Astrocyte of the cerebellum (primary cell): ENCODE data around the gene NPDC1.

ENCODE experiments used
- DNase-seq: peaks from one replicate; pipeline ENCODE4 v3.0.0-alpha.2; 2011; ENCODE audit warnings: low read depth
- H3K4me3 ChIP-seq: 2 replicates; pipeline ENCODE4 v1.5.1; 2011; ENCODE audit warnings: mild to moderate bottlenecking, low read depth, low read length, moderate library complexity
- in situ Hi-C: cut with HindIII; loops from 2 replicates; pipeline ENCODE4 v1.10.0; 2017; ENCODE audit warnings: low sequenced_read_pairs
- TF ChIP-seq, protein P1 (sequence below): IDR thresholded peaks from 2 replicates; pipeline ENCODE4 v1.5.1; 2012; ENCODE audit warnings: low read length, low read depth, moderate library complexity, mild to moderate bottlenecking; ENCODE audit errors: missing control alignments

Gene NPDC1

DNA sequence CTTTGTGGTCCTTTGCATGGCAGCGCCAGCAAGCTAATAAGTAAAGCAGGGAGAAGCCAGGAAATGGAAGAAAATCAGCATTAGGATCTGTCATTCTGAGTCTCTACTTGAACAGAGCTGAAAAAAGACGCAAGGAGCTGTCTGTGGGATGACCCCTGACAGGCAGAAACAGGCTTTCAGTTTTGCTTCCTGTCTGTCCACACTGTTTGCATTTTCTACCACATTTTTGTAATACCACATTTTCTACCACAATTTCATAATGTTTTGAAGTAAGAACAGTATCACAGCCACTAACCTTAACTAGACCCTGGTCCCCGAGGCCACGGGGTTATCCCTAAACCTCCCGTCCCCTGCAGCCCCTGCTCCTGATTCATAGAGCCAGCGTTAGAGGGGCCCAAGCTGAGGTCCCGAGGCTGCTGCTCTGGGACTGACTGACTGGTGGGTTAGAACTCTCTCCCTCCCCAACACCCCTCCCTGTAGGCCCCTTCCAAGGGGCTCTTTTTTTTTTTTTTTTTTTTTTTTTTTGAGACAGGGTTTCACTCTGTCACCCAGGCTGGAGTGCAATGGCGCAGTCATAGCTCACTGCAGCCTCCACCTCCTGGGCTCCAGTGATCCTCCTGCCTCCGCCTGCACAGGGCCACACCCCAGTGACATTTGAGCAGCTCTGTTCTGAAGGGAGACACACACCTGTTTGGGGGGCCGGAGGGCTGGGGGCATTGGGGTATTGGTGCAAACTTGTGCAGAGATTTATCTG, 45.6 kb downstream of the NPDC1 start:
- in situ Hi-C loops: no loop called here
- DNase-seq: peak; percentile 34
- TF ChIP-seq, protein P1, sequence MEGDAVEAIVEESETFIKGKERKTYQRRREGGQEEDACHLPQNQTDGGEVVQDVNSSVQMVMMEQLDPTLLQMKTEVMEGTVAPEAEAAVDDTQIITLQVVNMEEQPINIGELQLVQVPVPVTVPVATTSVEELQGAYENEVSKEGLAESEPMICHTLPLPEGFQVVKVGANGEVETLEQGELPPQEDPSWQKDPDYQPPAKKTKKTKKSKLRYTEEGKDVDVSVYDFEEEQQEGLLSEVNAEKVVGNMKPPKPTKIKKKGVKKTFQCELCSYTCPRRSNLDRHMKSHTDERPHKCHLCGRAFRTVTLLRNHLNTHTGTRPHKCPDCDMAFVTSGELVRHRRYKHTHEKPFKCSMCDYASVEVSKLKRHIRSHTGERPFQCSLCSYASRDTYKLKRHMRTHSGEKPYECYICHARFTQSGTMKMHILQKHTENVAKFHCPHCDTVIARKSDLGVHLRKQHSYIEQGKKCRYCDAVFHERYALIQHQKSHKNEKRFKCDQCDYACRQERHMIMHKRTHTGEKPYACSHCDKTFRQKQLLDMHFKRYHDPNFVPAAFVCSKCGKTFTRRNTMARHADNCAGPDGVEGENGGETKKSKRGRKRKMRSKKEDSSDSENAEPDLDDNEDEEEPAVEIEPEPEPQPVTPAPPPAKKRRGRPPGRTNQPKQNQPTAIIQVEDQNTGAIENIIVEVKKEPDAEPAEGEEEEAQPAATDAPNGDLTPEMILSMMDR: no peak
- H3K4me3 ChIP-seq: no peak overlapping the region

DNA sequence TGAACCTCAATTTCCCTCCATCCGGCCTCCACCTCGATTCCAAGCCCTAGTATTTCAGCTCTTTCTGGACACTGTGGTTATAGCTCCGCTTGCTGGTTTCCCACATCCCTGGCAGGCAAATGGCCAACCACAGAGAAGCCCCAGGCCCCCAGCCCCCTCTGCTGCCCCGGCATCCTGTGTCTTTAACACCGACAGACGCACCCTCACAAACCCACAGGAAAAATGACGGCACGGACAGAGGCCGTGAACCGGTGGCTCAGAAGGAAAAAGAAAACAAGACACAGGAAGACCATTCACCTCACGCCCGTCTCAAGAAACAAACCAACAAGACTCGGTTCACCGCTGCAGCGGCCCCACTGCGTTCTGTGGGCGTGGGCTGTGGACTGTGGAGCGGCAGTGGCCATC, 48.1 kb downstream of the NPDC1 start:
- TF ChIP-seq, protein P1: no peak
- no peak overlapping the region for H3K4me3 ChIP-seq
- in situ Hi-C loops: no loop called here
- no peak for DNase-seq

DNA sequence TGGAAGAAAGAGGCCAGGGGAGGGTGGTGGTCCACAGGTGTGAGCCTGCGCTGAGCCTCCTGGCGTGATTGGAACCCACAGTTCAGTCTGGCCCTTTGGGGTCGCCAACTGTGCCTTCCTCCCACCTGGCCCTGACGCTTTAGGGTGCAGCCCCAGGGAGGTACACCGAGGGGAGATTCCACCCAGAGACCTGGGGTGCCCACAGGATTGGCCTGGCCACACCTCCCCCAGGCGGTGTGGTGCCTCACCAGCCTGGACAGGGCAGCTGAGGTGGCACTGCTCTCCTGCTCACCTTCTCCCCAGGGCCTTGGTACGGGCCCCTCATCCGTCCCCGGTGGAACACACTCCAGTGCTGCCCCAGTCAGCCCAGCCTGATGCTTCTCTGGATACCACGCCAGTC, 48.6 kb downstream of the NPDC1 start:
- no peak overlapping the region for H3K4me3 ChIP-seq
- in situ Hi-C loops: no loop called here
- TF ChIP-seq, protein P1: no peak
- no peak for DNase-seq

DNA sequence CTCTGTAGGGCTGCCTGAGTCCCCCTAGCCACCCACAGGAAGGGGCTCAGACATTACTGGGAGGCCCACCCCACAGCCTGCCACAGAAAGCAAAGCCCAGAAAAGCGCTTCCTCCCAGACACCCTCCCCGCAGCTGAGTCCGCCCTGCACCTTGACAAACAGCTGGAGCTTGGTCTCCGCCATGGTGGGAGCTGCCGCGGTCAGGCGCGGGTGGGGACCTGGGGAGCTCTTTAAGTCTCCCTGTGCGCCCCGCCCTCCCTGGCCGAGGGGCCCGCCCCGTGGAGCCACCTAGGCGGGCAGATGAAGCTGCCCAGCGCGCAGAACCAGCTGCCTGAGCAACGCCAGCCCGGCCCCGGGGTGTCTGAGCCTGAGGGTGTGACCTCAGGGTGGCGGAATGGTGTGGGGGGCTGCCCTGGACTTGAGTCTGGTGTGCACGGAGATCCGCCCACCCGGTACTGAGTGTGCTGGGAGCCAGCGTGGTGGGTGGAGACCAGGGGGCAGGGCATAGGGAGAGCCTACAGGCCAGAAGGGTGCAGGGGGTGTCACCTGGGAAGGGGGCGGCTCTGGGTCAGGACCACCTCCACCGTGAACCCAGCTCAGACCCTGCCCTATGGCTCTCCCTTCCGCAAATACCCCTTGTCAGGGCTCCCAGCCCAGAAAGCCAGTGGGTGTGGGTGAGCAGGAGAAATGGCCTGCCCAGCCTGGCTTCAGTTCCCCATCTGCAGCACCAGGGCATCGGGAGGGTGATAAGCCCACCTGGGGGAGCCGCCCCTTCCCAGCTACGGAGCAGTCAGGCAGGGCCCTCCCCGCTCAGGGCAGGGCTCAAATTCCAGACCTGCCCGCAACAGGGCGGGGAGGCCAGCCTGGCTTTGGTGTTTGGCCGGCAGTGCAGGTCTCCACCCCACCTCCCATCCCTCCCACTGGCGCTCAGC, 49.4 kb downstream of the NPDC1 start, which contains the start of gene CLIC3:
TSS of gene CLIC3 (minus strand) at position 208 of the 932 bp plus-strand sequence. CDS start at position 183, 25 bp downstream.
- in situ Hi-C loops: no loop called here
- no peak for DNase-seq
- TF ChIP-seq, protein P1: no peak
- no peak within 1 kb of the TSS for H3K4me3 ChIP-seq

DNA sequence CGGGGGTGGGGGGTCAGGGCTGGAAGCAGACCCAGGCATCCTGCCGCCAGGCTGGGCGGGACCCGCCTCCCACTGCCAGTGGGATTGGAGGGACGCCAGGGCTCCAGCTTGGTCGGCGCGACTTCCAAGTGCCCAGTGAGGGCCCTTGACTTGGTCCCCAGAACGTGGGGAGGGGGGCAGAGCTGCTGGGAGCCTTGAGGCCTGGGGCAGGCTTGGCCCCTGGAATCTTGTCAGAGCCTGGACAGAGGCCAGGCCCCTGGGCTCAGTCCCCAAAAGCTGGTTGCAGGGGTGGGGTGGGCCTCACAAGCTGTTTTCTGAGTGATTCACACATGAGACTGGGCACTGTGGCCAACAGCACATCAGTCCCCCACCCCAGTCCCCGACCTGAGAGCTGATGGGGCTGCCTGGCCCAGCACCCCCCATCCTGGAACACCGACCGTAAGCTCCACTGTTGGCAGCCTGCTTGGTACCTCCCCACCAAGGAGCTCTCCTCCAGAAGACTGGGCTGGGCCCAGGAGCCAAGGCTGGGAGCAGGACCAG, 50.1 kb downstream of the NPDC1 start:
- no peak overlapping the region for H3K4me3 ChIP-seq
- in situ Hi-C loops: no loop called here
- DNase-seq: no peak
- TF ChIP-seq, protein P1: no peak

DNA sequence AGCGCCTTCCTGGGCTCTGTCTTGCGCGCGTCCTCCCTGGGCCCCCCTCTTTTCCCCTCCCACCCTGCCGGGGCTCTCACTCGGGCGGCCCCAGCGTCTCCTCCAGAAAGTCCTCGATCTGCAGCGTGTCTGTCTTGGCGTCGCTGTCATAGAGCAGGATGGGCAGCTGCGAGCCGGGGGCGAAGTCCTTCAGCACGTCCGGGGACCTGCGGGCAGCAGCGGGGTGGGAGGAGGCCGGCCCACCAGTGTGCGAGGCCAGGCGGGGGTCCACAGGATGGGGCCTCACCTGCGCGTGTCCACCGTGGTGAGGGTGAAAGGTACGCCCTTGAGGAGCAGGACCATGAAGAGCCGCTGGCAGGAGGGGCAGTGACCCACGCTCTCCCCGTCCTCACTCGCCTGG, 50.6 kb downstream of the NPDC1 start:
- no peak overlapping the region for H3K4me3 ChIP-seq
- DNase-seq: no peak
- TF ChIP-seq, protein P1: no peak
- in situ Hi-C loops: no loop called here
